A673 (cell line): ENCODE results near the gene CPPED1. TPM values are rescaled to one million over a fixed set of nuclear protein-coding genes. Genes with fewer than 3 reads are reported as not detected.
"Not testable (repeated sequence)": the region's sequence is repeated elsewhere in the genome, so short reads cannot be mapped to it uniquely, and the experiment has no call there.

Experiments
- BruUV-seq: library from RNA; stranded (reverse); fragments of 400-500 nt; replicated peaks from 2 replicates; lab custom pipeline; 2021; lab: Mats Ljungman, UMichigan
- CTCF ChIA-PET: fragments of 300-600 bp; sonication (Branson Sonifier 250); formaldehyde crosslinking; loops from one replicate; lab custom pipeline; 2022; ENCODE audit warnings: antibody characterized with exemption; lab: Charles Lee
- POLR2A ChIA-PET: fragments of 300-600 bp; sonication (Branson Sonifier 250); formaldehyde crosslinking; loops from one replicate; lab custom pipeline; 2022; ENCODE audit warnings: antibody characterized with exemption; ENCODE audit not compliant: low non-redundant PET; lab: Charles Lee
- DNase-seq: peaks from one replicate; pipeline ENCODE4 v3.0.0-alpha.2; 2015; ENCODE audit warnings: low spot score
- H3K27ac ChIP-seq: fragments of 200-600 bp; sonication (generic); 2 replicates; pipeline ENCODE4 v1.5.1; 2016; ENCODE audit warnings: mixed run types, low read depth, mild to moderate bottlenecking, mixed read lengths, antibody characterized with exemption, low read length; ENCODE audit not compliant: poor library complexity, severe bottlenecking
- H3K27me3 ChIP-seq: fragments of 200-600 bp; sonication (generic); replicated peaks from 2 replicates; pipeline ENCODE4 v1.6.1; 2017; ENCODE audit warnings: mixed run types, low read depth, mild to moderate bottlenecking, mixed read lengths, antibody characterized with exemption, low read length; ENCODE audit not compliant: insufficient read depth, poor library complexity
- H3K36me3 ChIP-seq: fragments of 200-600 bp; sonication (generic); 2 replicates; pipeline ENCODE4 v1.6.1; 2016; ENCODE audit warnings: mixed run types, mild to moderate bottlenecking, mixed read lengths, antibody characterized with exemption, low read length; ENCODE audit not compliant: insufficient read depth, poor library complexity, severe bottlenecking
- H3K4me1 ChIP-seq: fragments of 200-600 bp; sonication (generic); 2 replicates; pipeline ENCODE4 v1.6.1; 2017; ENCODE audit warnings: mixed run types, mild to moderate bottlenecking, mixed read lengths, antibody characterized with exemption, low read length; ENCODE audit not compliant: insufficient read depth, poor library complexity, severe bottlenecking
- H3K4me3 ChIP-seq: fragments of 200-600 bp; sonication (generic); 2 replicates; pipeline ENCODE4 v1.5.1; 2016; ENCODE audit warnings: low read depth, mixed run types, mild to moderate bottlenecking, mixed read lengths, low read length; ENCODE audit not compliant: poor library complexity, severe bottlenecking
- H3K9me3 ChIP-seq: fragments of 200-600 bp; sonication (generic); 2 replicates; pipeline ENCODE4 v1.6.1; 2016; ENCODE audit warnings: mixed run types, low read depth, mild to moderate bottlenecking, mixed read lengths, antibody characterized with exemption, low read length; ENCODE audit not compliant: poor library complexity, severe bottlenecking
- EZH2 ChIP-seq: fragments of 200-600 bp; sonication (generic); IDR thresholded peaks from 2 replicates; pipeline ENCODE4 v1.6.1; 2017; ENCODE audit warnings: borderline replicate concordance, low read depth, mild to moderate bottlenecking, mixed read lengths, antibody characterized with exemption, low read length; ENCODE audit not compliant: poor library complexity, severe bottlenecking
- intact Hi-C: fragments of 100-400 bp; cut with micrococcal nuclease; formaldehyde crosslinking; loops from one replicate; pipeline ENCODE4 v1.10.0; 2022; ENCODE audit not compliant: unreplicated experiment
- total RNA-seq: library from RNA; stranded (reverse); gene quantifications from 2 replicates; pipeline ENCODE4 v1.2.3, GENCODE V29; 2021
- TF ChIP-seq, protein P1 (sequence below): fragments of 300-800, 200-600 bp; sonication (generic); conservative IDR thresholded peaks from 2 replicates; pipeline ENCODE4 v1.5.1; 2017; ENCODE audit warnings: low read depth, mild to moderate bottlenecking, antibody characterized with exemption, low read length, moderate library complexity, mixed read lengths

The CPPED1 gene
- total RNA-seq, 1 experiment from 2014 or later, result 0.90 TPM

- no TSS peak for BruUV-seq
- H3K27ac ChIP-seq, result no peak overlapping the region
- H3K4me1 ChIP-seq, result no peaks in the 10 kb centered on the region
- intact Hi-C loops, result no loop called here
- TF ChIP-seq, protein P1, sequence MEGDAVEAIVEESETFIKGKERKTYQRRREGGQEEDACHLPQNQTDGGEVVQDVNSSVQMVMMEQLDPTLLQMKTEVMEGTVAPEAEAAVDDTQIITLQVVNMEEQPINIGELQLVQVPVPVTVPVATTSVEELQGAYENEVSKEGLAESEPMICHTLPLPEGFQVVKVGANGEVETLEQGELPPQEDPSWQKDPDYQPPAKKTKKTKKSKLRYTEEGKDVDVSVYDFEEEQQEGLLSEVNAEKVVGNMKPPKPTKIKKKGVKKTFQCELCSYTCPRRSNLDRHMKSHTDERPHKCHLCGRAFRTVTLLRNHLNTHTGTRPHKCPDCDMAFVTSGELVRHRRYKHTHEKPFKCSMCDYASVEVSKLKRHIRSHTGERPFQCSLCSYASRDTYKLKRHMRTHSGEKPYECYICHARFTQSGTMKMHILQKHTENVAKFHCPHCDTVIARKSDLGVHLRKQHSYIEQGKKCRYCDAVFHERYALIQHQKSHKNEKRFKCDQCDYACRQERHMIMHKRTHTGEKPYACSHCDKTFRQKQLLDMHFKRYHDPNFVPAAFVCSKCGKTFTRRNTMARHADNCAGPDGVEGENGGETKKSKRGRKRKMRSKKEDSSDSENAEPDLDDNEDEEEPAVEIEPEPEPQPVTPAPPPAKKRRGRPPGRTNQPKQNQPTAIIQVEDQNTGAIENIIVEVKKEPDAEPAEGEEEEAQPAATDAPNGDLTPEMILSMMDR, result no peak
- TF ChIP-seq EZH2, result no peak
- ChIA-PET CTCF (no interaction called here), POLR2A (no interaction called here)
- H3K4me3 ChIP-seq, result no peak overlapping the region
- H3K9me3 ChIP-seq, result no peaks in the 10 kb centered on the region
- no peaks in the 10 kb centered on the region for H3K27me3 ChIP-seq
- DNase-seq, result no peak
- H3K36me3 ChIP-seq, result no peaks in the 10 kb centered on the region
Measured at GRCh38 chr16:12802048-12802447, 1.6 kb downstream of the CPPED1 start.

DNA sequence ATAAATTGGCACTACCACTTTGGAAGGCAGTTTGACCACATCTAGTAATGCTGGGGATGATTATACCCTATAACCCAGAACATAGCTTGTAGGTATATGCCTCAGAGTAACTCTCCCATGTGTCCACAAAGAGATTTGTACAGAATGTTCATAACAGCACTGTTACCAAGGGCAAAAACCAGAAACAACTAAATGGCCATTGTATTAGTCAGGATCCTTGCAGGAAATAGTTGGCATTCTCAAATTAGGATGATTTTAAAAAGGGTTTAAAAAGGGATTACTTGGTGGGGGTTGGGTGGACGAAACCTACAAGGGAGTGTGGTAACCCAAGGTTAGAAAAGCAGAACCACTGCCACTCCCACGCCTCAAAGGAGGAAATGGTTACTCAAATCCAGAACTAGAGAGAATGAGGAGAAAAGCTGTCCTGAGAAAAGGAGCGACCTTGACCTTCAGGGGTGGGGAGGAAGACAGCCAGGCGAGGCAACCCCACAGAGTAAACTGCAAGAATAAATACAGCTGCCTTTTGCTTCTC lies 2.1 kb downstream of the CPPED1 start:
- no TSS peak for BruUV-seq
- POLR2A ChIA-PET, result no interaction called here

DNA sequence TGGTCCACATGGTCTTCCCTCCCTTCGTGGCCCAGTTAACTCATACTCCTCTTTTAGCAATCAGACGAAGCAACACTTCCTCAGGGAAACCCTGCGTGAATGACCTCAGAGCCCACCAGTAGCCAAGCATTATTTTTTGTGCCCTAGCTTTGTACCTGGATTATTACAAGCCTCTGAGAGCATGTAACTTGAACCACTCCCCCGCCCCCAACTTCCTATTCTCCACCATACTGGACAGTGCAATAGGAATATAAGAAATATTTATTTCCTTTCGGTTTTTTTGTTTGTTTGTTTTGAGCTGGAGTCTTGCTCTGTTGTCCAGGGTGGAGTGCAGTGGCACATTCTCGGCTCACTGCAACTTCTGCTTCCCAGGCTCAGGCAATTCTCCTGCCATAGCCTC lies 2.9 kb downstream of the CPPED1 start:
- DNase-seq, result no peak
- Histone ChIP-seq H3K4me3 (no peak overlapping the region), H3K4me1 (no peaks in the 10 kb centered on the region), H3K9me3 (no peaks in the 10 kb centered on the region), H3K27ac (no peak overlapping the region), H3K27me3 (no peaks in the 10 kb centered on the region), H3K36me3 (no peaks in the 10 kb centered on the region)
- intact Hi-C loops, result no loop called here
- TF ChIP-seq EZH2, result no peak
- ChIA-PET CTCF (no interaction called here), POLR2A (no interaction called here)
- no TSS peak for BruUV-seq

More for the DNA sequence above, 2.1 kb downstream of the CPPED1 start:
- H3K4me3 ChIP-seq, result no peak overlapping the region
- H3K27me3 ChIP-seq, result no peaks in the 10 kb centered on the region
- TF ChIP-seq, protein P1, result no peak
- TF ChIP-seq EZH2, result no peak
- H3K4me1 ChIP-seq, result no peaks in the 10 kb centered on the region
- DNase-seq, result no peak
- no peak overlapping the region for H3K27ac ChIP-seq
- H3K9me3 ChIP-seq, result no peaks in the 10 kb centered on the region
- H3K36me3 ChIP-seq, result no peaks in the 10 kb centered on the region
- intact Hi-C loops, result no loop called here
- CTCF ChIA-PET, result no interaction called here

DNA sequence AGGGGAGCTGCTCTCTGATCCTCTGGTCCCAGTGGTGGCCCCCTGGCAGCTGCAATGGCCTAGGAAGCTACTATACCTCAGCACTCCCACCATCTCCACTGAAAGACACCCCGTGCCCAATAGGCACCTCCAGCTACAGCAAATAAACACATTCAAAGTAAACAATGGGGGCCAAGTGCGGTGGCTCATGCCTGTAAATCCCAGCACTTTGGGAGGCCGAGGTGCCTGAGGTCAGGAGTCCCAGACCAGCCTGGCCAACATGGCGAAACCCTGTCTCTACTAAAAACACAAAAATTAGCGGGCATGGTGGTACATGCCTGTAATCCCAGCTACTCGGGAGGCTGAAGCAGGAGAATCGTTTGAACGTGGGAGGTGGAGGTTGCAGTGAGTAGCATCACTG lies 3.7 kb downstream of the CPPED1 start:
- POLR2A ChIA-PET, H3K36me3 ChIP-seq, DNase-seq, H3K4me1 ChIP-seq, CTCF ChIA-PET, H3K27me3 ChIP-seq, intact Hi-C loops, H3K4me3 ChIP-seq, H3K9me3 ChIP-seq, BruUV-seq, H3K27ac ChIP-seq: not testable (repeated sequence)
